HL-60 (cell line): ENCODE measurements around the gene PCK1.

Experiments used
- DNase-seq, 2 experiments: peaks; one replicate each; pipeline ENCODE4 v3.0.0-alpha.2; 2010 to 2020; ENCODE audit warnings: low read depth in 1 of 2, low spot score in 1 of 2
- H3K27ac ChIP-seq: fragments of 250-450 bp; sonication (Bioruptor Pico); replicated peaks from 2 replicates; pipeline ENCODE4 v1.5.1; 2020; ENCODE audit warnings: mild to moderate bottlenecking, moderate library complexity
- H3K27me3 ChIP-seq: fragments of 250-450 bp; sonication (Bioruptor Pico); 2 replicates; pipeline ENCODE4 v1.5.1; 2021; ENCODE audit warnings: mild to moderate bottlenecking, moderate library complexity; ENCODE audit not compliant: insufficient read depth, poor library complexity, severe bottlenecking
- H3K4me3 ChIP-seq: replicated peaks from 2 replicates; pipeline ENCODE4 v1.5.1; 2011; ENCODE audit warnings: mild to moderate bottlenecking, control low read depth, low read length; ENCODE audit not compliant: insufficient read depth
- CTCF ChIP-seq: IDR thresholded peaks from one replicate; pipeline ENCODE4 v1.5.1; 2011; ENCODE audit warnings: low read length, control low read depth, inconsistent platforms; ENCODE audit not compliant: insufficient read depth
- GABPA ChIP-seq: IDR thresholded peaks from 2 replicates; pipeline ENCODE4 v1.6.1; 2012; ENCODE audit warnings: low read depth
- POLR2AphosphoS5 ChIP-seq: IDR thresholded peaks from 2 replicates; pipeline ENCODE4 v1.6.1; 2012; ENCODE audit warnings: low read depth
- REST ChIP-seq: IDR thresholded peaks from 2 replicates; pipeline ENCODE4 v1.6.1; 2012; ENCODE audit warnings: low read depth; ENCODE audit not compliant: insufficient replicate concordance
- SPI1 ChIP-seq: IDR thresholded peaks from 2 replicates; pipeline ENCODE4 v1.6.1; 2012; ENCODE audit warnings: low read depth, mild to moderate bottlenecking, borderline replicate concordance

Gene PCK1

GRCh38 chr20:57589728-57590484, 29.0 kb downstream of the PCK1 start:
- H3K27me3 ChIP-seq, result no peaks in the 10 kb centered on the region
- H3K4me3 ChIP-seq, result no peak overlapping the region
- no peak overlapping the region for H3K27ac ChIP-seq
- DNase-seq, result no peak
- TF ChIP-seq GABPA (no peak), SPI1 (no peak), REST (no peak), POLR2AphosphoS5 (no peak), CTCF (no peak)

- Histone ChIP-seq H3K27ac (no peak overlapping the region), H3K27me3 (no peaks in the 10 kb centered on the region), H3K4me3 (no peak overlapping the region)
- no peak for DNase-seq
- TF ChIP-seq CTCF, result no peak
- TF ChIP-seq SPI1, result no peak
Measured at GRCh38 chr20:57590485-57591288, 29.8 kb downstream of the PCK1 start.

- TF ChIP-seq CTCF (no peak), REST (no peak), SPI1 (no peak), POLR2AphosphoS5 (no peak), GABPA (no peak)
- H3K27ac ChIP-seq, result no peak overlapping the region
- DNase-seq, result no peak
- no peak overlapping the region for H3K4me3 ChIP-seq
- no peaks in the 10 kb centered on the region for H3K27me3 ChIP-seq
Measured at GRCh38 chr20:57591289-57592229, 30.6 kb downstream of the PCK1 start.
